ENCODE results near the gene INTS7.
"Not testable (repeated sequence)": the region's sequence is repeated elsewhere in the genome, so short reads cannot be mapped to it uniquely, and the experiment has no call there.

INTS7 gene

DNA sequence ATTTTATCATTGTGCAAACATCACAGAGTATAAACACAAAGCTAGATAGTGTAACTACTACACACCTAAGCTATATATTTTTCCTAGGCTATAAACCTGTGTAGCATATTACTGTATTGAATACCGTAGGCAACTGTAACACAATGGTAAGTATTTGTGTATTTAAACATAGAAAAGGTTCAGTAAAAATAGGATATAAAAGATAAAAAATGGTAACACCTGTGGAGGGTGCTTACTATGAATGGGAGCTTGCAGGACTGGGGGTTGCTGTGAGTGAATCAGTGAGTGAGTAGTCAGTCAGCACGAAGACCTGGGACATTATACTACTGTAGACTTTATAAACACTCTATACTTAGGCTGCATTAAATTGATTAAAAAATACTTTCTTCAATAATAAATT, 4.3 kb upstream of the INTS7 start:
- in situ Hi-C loops (cut with MboI; ENCODE audit: low sequenced_read_pairs), result no loop called here

DNA sequence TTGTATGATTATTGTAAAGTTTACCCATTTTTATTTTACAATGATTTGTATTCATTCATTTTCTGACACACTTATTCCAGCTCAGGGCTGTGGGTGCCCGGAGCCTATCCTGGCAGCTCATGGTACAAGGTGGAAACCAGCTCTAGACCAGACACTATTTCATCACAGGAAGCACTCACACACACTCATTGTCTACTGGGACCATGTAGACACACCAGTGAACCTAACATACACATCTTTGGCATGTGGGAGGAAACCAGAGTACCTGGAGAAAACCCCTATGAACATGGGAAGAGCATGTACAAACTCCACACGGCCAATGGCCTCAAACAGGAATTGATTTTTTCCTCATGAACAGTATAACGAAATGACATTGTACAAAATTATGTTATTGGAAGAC, 2.5 kb upstream of the INTS7 start:
- in situ Hi-C loops (cut with MboI; ENCODE audit: low sequenced_read_pairs), result no loop called here

DNA sequence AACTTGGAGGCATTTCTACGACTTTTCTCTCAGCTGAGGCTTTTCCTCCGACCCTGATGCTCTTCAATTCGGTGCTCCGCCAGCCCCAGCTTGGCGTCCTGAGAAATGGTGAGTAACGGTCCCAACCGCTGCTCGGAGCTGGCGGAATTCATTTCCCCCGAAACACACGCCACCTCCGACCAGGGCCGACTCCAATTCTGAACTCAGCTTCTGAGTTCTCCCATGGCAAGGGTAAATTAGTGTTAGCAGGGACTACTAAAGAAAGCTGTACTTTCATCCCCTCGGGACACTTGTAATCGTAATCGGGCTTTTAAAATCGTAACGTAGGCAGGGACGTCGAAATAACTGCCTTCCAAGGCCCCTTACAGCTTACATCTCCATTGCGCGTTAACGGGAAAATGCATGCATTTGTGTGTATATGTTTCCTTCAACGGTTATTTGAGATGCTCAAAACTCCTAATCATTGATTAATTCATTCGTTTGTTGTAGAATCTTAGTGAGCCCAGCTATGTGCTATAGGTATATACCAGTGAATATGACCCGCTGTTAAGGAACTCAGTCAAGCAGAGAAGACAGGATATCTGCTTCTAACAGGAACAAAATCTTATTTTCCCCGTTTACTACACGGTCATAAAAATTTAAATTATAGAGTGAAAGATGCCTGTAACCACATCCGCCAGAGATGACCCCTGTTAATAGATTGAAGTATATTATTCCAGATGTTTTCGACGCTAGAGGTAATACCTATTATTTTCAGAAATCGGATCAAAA, 663 bp upstream of the INTS7 start:
- in situ Hi-C loops (cut with MboI; ENCODE audit: low sequenced_read_pairs), result no loop called here

DNA sequence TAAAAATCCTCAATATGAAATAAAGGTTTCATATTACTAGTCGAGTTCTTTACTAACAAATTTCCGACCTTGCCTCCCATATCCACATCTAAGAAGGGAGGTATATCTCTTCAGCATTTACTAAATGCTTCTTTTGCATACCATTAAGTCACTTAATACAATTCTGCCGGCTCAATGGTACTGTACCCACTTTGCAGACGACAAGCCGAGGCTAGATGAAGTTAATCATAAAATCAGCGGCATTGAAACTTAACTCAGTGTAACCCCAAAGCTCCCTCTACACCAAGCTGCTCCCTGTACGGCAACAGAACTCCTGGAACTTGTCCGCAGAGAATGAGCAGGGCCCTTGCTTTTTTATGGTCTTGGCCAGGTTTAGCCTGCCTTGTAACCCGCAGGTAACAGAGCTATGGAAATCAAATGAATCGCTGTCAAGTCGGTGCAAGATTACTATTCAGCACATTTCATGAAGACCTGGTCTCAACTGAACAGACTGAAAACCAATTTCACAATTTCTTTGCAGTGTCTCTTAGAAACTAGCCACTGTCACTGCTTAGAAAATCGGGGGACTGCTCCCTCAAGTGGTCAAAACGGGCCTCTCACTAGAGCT, 738 bp downstream of the INTS7 start:
- in situ Hi-C loops (cut with MboI; ENCODE audit: low sequenced_read_pairs), result no loop called here

DNA sequence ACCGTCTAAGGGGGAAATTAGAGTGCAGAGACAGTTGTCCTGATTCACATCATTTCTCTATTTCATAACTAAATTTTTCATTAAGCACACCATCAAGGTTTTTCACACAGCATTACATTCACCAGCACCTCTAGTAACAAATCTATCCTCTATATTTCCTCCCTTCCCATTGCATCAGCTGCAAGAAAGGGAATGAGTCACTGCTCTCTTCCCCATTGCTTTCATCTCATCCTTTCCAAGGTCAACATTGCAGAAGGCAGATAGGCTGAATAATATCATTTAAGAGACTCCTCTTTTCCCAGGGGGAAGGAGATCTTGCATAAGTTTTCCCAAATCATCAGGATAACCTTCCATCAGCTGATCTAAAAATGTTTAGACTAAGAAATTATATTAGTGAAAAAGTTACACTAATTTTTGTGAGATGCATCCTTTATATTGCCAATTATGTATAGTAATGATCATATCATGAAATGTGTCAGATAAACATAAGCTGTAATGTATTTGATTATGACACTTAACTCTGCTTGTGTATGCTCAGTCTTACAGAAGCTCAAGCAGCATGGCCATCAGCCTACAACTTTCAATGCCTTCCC, 4.3 kb downstream of the INTS7 start:
- in situ Hi-C loops (cut with MboI; ENCODE audit: low sequenced_read_pairs), result no loop called here

DNA sequence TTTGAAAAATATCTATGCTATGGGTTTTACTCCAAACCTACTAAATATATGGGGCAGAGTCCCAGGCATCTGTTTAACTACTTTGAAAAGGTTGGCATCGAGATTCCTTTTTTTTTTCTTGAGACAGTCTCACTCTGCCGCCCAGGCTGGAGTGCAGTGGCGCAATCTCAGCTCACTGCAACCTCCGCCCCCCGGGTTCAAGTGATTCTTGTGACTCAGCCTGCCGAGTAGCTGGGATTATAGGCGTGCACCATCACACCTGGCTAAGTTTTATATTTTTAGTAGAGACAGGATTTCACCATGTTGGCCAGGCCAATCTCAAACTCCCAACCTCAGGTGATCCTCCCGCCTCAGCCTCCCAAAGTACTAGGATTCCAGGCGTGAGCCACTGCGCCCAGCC, 7.6 kb downstream of the INTS7 start:
- in situ Hi-C loops (cut with MboI; ENCODE audit: low sequenced_read_pairs), result not testable (repeated sequence)

DNA sequence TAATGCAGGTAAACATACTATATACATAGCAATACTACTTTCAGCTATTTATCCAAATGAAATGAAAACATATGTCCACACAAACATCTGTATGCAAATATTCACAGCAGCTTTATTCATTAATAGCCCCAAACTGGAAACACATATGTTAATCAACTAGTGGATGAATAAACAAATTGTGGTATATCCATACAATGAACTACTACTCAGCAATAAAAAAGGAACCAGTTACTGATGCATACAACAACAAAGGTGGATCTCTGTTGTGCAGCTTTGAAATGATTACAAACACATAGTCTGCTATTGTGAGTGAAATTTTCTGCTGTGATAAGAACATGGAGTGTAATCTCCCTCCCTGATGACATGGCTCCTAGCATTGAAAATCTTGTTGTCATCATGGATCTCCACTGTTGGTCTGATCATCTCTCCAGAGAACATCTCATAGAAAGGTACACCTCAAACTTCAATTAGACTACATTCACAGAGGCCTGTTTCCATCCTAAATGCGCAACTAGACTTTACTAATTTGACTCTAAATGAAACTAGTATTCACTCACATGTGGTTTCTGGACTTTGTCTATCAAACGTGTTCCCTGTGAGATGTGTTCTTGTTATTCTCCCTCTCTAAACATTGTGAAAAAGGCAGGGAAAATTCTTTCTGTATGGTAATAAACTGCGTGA, 10.7 kb downstream of the INTS7 start:
- in situ Hi-C loops (cut with MboI; ENCODE audit: low sequenced_read_pairs), result no loop called here

DNA sequence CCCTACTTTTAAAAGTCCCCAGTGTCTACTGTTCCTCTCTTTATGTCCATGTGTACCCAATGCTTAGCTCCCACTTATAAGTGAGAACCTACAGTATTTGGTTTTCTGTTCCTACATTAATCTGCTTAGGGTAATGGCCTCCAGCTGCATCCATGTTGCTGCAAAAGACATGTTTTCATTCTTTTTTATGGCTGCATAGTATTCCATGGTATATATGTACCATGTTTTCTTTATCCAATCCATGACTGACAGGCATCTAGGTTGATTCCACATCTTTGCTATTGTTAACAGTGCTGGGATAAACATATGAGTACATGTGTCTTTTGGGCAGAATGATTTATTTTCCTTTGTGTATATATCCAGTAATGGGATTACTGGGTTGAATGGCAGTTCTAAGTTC, 12.4 kb downstream of the INTS7 start:
- in situ Hi-C loops (cut with MboI; ENCODE audit: low sequenced_read_pairs), result not testable (repeated sequence)

DNA sequence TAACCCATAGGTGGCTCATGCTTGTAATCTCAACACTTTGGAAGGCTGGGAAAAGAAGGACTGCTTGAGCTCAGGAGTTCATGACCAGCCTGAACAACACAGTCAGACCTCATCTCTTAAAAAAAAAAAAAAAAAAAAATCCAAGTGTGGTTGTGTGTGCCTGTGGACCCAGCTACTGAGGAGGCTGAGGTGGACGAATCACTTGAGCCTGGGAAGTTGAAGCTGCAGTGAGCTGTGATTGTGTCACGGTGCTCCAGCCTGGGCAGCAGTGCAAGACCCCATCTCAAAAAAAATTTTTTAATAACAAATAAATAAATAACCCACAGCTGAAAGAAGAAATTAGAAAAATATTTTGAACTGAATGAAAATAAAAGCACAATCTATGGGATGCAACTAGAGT, 13.8 kb downstream of the INTS7 start:
- in situ Hi-C loops (cut with MboI; ENCODE audit: low sequenced_read_pairs), result no loop called here

DNA sequence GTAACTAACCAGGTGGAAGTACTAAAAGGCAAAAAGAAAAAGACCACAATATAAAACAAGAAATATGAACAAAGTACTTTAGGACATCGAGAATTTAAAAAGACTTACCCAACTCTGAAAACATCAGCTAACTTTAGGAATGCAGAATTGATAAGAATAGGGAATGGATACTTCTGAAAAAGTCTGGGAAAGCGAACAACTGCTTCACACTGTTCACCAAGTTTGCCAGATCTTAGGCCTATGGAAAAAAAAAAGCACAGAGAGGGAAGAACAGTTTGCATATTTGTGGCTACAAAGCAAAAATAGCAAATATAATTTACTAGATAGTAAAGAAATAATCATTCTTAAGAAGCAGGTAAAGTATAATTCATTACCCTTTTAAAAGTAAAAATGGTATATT, 14.4 kb downstream of the INTS7 start:
- in situ Hi-C loops (cut with MboI; ENCODE audit: low sequenced_read_pairs), result no loop called here

DNA sequence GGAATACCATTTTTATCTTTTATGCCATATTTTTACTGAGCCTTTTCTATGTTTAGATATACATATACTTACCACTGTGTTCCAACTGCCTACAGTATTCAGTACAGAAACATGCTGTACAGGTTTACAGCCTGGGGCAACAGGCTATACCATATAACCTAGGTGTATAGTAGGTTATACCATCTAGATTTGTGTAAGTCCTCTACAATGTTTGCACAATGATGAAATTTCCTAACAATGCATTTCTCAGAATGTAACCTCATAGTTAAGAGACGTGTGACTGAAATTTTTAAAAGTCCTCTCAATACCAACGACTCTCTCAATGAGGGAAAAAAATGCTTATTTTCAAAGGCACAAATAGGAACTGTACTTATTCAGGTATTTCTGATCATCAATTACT, 21.7 kb downstream of the INTS7 start:
- in situ Hi-C loops (cut with MboI; ENCODE audit: low sequenced_read_pairs), result no loop called here

DNA sequence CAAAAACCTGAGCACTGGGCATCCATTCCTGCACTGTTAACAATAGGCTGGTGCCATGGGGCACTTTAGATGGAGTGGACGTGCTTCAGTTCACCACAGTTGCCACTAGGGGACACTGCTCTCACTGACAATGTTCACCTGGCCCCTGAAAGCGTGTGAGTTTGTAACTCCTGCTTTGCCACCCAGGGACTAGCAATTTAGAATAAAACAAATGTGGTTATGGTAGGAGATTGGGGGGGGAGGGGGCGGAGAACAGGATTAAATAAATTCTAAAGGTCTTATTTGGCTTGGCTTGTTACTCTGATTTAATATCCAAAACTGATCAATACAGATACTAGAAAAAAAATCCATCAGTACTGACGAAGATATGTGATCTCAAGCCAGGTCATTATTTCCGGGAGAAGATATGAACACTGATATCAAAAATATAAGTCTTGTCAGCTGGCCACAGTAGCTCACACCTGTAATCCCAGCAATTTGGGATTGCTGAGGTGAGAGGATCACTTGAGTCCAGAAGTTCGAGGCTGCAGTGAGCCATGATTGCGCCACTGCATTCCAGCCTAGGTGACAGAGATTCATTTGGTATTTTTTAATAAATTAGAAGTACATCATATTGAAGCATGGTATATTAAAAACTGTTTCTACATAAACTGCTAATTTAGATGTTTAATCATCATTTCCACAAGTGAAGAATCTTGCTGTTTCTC, 23.2 kb downstream of the INTS7 start:
- in situ Hi-C loops (cut with MboI; ENCODE audit: low sequenced_read_pairs), result no loop called here

DNA sequence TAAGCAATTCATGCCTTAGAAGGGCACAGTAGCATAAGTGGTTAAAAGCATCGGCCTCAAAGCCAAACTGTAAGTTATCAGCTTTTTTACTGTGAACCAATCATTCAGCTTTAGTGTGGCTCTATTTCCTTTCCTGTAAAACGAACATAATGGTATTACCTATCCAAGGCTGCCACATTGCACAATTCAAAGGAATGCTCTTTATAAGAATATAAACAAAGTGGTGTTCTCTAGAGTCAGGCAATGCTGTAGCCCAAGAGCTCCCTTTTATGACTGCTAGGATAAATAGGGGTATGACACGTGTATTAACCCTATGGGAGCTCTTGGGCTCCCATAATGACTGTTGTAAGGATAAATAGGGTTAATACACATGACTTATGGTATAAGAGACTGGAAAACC, 25.4 kb downstream of the INTS7 start:
- in situ Hi-C loops (cut with MboI; ENCODE audit: low sequenced_read_pairs), result no loop called here

DNA sequence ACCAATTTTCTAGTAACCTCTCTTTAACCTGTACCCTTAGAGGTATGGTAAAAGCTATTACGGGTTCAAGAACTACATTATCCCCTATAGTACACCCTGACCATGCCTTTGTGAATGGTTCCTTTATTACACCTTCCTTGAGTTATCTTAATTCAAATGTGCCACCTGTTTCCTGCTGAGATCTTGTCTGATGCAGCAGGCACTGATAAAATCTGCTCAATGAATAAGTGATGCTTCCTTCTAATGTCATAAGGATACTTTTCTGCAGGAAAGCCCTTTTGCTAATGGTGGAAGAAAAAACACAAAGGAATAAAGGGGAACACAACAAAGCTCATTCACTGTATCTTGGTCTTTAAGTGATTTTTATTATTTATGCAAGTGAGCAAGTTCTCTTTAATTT, 25.8 kb downstream of the INTS7 start:
- in situ Hi-C loops (cut with MboI; ENCODE audit: low sequenced_read_pairs), result no loop called here

DNA sequence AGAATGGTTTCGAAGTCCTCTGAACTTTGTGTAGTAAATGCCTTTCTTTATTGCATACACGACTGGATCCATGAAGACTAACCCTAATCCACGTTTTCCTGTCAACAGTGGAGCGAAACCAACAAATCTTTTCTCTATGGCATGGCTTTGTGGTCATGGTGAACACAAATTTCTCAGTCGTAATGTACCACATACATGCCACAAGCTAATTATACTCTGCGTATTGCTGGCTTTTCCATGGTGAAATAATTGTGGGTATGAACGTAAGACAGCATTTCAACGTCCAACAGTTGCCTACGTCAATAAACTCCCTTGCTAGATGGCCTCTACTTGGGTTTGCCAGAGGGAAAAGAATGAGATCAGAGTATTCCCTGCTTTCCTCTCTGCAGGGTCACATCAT, 27.5 kb downstream of the INTS7 start:
- in situ Hi-C loops (cut with MboI; ENCODE audit: low sequenced_read_pairs), result no loop called here

DNA sequence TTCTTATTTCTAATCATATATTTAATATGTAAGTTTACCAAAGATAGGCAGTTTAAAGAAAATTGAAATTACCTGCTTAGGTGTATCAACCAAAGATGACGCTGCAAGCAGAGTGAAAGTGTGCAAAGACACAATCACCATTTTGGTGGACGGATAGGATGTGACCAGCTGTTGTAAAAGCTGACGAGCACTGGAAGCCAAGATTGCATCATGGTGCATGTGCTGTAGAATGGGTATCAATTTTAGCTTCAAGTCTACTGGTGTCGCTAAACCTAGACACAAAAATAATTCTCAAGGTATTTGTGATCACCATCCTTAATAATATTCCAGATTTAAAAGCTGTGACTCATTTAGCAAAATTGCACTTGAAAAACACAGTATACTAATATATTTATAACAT, 28.2 kb downstream of the INTS7 start:
- in situ Hi-C loops (cut with MboI; ENCODE audit: low sequenced_read_pairs), result no loop called here

DNA sequence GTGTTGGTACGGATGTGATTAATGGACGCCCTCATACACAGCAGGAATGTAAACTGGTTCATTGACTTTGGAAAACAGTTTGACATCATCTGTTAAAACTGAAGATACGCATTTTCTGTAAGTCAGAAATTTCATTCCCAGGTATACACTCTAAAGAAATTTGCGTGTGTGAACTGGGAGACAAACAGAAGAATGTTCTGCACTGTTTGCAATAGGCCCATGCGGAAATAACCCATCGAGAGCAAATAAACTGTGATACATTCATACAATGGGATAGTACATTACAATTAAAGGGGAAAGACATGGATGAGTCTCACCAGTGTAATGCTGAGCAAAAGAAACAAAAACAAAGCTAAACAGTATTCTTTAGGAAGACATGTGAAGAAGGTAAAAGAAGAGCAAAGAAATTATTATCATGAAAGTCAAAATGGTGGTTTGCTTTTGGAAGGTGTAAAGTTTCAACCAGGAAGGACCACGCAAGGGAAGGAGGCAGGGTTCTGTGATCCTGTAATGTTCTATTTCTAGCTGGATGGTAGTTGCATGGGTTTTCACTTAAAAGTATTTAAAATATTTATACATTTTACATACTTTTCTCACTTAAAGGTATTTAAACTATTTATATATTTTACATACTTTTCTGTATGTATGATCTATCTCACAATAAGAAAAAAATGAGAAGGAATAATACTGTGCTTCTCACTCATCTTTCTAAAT, 30.3 kb downstream of the INTS7 start:
- in situ Hi-C loops (cut with MboI; ENCODE audit: low sequenced_read_pairs), result no loop called here

DNA sequence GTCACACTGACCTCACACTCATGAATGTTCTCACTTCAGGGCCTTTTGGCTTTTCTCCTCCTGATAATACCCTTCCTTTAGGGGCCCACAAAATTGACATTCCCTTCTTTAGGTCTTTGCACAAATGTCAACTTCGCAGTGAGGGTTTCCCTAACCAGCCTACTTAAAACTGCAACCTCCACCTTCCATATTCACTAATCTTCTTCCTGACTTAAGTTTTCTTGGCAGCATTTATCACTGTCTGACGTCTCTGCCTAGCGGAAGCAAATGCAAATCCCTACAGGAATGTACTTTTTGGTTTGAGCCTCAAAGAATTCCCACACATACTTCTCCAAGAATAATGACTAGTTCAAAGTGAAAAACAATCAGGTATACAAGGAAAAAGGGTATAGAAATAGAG, 32.8 kb downstream of the INTS7 start:
- in situ Hi-C loops (cut with MboI; ENCODE audit: low sequenced_read_pairs), result no loop called here

DNA sequence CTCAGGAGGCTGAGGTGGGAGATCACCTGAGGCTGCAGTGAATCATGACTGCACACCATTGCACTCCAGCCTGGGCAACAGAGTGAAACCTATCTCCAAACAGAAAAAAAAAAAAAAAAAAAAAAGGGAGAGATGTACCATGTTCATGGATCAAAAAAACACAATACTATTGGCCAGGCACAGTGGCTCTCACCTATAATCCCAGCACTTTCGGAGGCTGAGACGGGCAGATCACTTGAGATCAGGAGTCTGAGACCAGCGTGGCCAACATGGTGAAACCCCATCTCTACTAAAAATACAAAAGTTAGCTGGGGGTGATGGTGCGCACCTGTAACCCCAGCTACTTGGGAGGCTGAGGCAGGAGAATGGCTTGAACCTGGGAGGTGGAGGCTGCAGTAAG, 37.9 kb downstream of the INTS7 start:
- in situ Hi-C loops (cut with MboI; ENCODE audit: low sequenced_read_pairs), result not testable (repeated sequence)

DNA sequence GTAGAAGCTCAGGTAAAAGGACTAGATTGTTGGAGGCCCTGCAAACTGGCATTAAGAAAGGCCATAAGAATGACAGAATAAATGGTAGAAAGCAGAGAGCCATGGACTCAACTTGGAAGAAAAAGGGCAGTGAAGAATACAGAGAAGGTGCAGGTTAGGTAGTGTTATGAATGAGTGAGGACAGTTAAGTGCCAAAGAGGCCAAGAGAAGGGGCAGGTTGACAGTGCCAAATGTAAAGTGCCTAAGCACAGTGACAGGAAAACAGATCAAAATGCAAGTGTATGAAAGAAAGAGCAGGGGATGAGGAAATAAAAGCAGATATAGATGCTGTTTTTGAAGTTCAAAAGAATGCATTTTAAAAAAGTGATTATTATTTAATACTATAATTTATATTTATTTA, 43.7 kb downstream of the INTS7 start:
- in situ Hi-C loops (cut with MboI; ENCODE audit: low sequenced_read_pairs), result no loop called here

Data from hTERT RPE-1 (cell line).